GM23338 (cell line): ENCODE results near the gene DGKD. TPM values are rescaled to one million over a fixed set of nuclear protein-coding genes. Genes with fewer than 3 reads are reported as not detected.

ENCODE experiments used
- ATAC-seq: fragments of 200-7000 bp; cut with Tn5 transposase; 3 replicates; pipeline ENCODE4 v1.9.1; 2020
- DNase-seq: peaks from one replicate; pipeline ENCODE4 v3.0.0-alpha.2; 2015; ENCODE audit warnings: low spot score
- H2AFZ ChIP-seq: fragments of 200-600 bp; sonication (generic); 2 replicates; pipeline ENCODE4 v1.8.0; 2016; ENCODE audit warnings: antibody characterized with exemption, mild to moderate bottlenecking, moderate library complexity
- H3F3A ChIP-seq: fragments of 200-600 bp; sonication (generic); replicated peaks from 2 replicates; pipeline ENCODE4 v1.8.0; 2017; ENCODE audit warnings: antibody characterized with exemption, mixed run types, low read depth
- H3K27ac ChIP-seq: fragments of 200-600 bp; sonication (generic); 2 replicates; pipeline ENCODE4 v1.6.1; 2016; ENCODE audit warnings: low read depth
- H3K27me3 ChIP-seq: fragments of 200-600 bp; sonication (generic); 2 replicates; pipeline ENCODE4 v1.8.0; 2016; ENCODE audit warnings: mild to moderate bottlenecking, mixed run types, moderate library complexity; ENCODE audit not compliant: insufficient read depth
- H3K36me3 ChIP-seq: fragments of 200-600 bp; sonication (generic); 2 replicates; pipeline ENCODE4 v1.8.0; 2016; ENCODE audit warnings: mild to moderate bottlenecking; ENCODE audit not compliant: insufficient read depth
- H3K4me1 ChIP-seq: fragments of 200-600 bp; sonication (generic); 2 replicates; pipeline ENCODE4 v1.8.0; 2016; ENCODE audit warnings: mild to moderate bottlenecking, moderate library complexity; ENCODE audit not compliant: insufficient read depth
- H3K4me2 ChIP-seq: fragments of 200-600 bp; sonication (generic); 2 replicates; pipeline ENCODE4 v1.7.1; 2017; ENCODE audit warnings: mixed run types
- H3K4me3 ChIP-seq: fragments of 200-600 bp; sonication (generic); 2 replicates; pipeline ENCODE4 v1.6.1; 2016; ENCODE audit warnings: mixed run types
- H3K79me2 ChIP-seq: fragments of 200-600 bp; sonication (generic); replicated peaks from 2 replicates; pipeline ENCODE4 v1.8.0; 2017; ENCODE audit warnings: mild to moderate bottlenecking; ENCODE audit not compliant: insufficient read depth
- H3K9me2 ChIP-seq: fragments of 200-600 bp; sonication (generic); 2 replicates; pipeline ENCODE4 v1.8.0; 2017; ENCODE audit not compliant: insufficient read depth
- H4K20me1 ChIP-seq: fragments of 200-600 bp; sonication (generic); replicated peaks from 2 replicates; pipeline ENCODE4 v1.8.0; 2017; ENCODE audit warnings: mild to moderate bottlenecking; ENCODE audit not compliant: insufficient read depth
- H3K27ac Mint-ChIP-seq: 2 replicates; pipeline ENCODE4 v1.8.0; 2020; ENCODE audit warnings: inconsistent platforms, mild to moderate bottlenecking, moderate library complexity, mixed read lengths
- H3K27me3 Mint-ChIP-seq: 3 replicates; pipeline ENCODE4 v1.8.0; 2022; ENCODE audit warnings: low read depth, mild to moderate bottlenecking, moderate library complexity, mixed read lengths, inconsistent platforms; ENCODE audit not compliant: insufficient read depth, poor library complexity
- H3K36me3 Mint-ChIP-seq: 3 replicates; pipeline ENCODE4 v1.8.0; 2021; ENCODE audit warnings: low read depth, mild to moderate bottlenecking, inconsistent platforms, moderate library complexity, mixed read lengths
- H3K4me1 Mint-ChIP-seq: 3 replicates; pipeline ENCODE4 v1.8.0; 2020; ENCODE audit warnings: mild to moderate bottlenecking, inconsistent platforms, mixed read lengths
- H3K4me3 Mint-ChIP-seq: 3 replicates; pipeline ENCODE4 v1.8.0; 2021; ENCODE audit warnings: moderate library complexity, mild to moderate bottlenecking, inconsistent platforms, mixed read lengths
- H3K9me3 Mint-ChIP-seq: 3 replicates; pipeline ENCODE4 v1.8.0; 2020; ENCODE audit warnings: moderate library complexity, mild to moderate bottlenecking, inconsistent platforms, mixed read lengths
- CREB1 ChIP-seq: fragments of 250-450 bp; sonication (Bioruptor Pico); IDR thresholded peaks from 2 replicates; pipeline ENCODE4 v1.5.0; 2020; ENCODE audit warnings: low read depth, mild to moderate bottlenecking, moderate library complexity
- JUNB ChIP-seq: IDR thresholded peaks from one replicate; pipeline ENCODE4 v1.6.1; 2016; ENCODE audit warnings: antibody characterized with exemption; ENCODE audit not compliant: unreplicated experiment
- POLR2AphosphoS5 ChIP-seq: IDR thresholded peaks from 2 replicates; pipeline ENCODE4 v1.6.1; 2016; ENCODE audit warnings: antibody characterized with exemption, low read depth
- REST ChIP-seq: IDR thresholded peaks from one replicate; pipeline ENCODE4 v1.6.1; 2018; ENCODE audit warnings: antibody characterized with exemption; ENCODE audit not compliant: unreplicated experiment
- STAT1 ChIP-seq: IDR thresholded peaks from one replicate; pipeline ENCODE4 v1.6.1; 2016; ENCODE audit warnings: antibody characterized with exemption; ENCODE audit not compliant: unreplicated experiment
- polyA plus RNA-seq: library from polyadenylated mRNA; unstranded; fragments of >200 nt; fragmentation: Nextera tagmentation; extraction: Ambion mirVana; gene quantifications from 2 replicates; pipeline ENCODE4 v1.2.1, GENCODE V29; 2016
- total RNA-seq: library from RNA; depleted of rRNA; stranded (reverse); fragments of >200 nt; shearing (Covaris generic); gene quantifications from 2 replicates; pipeline ENCODE4 v1.2.3, GENCODE V29; 2014

DGKD gene
- total and polyA plus RNA-seq, 2 experiments from 2014 or later: 11.1 to 23.4 TPM

- Histone ChIP-seq H3K27ac (no peak overlapping the region), H2AFZ (no peak overlapping the region), H3F3A (no peaks in the 10 kb centered on the region), H3K36me3 (no peaks in the 10 kb centered on the region), H3K27me3 (no peaks in the 10 kb centered on the region), H4K20me1 (no peaks in the 10 kb centered on the region; the same call in 1 of the 2 replicates), H3K4me3 (no peak overlapping the region), H3K4me2 (no peak overlapping the region), H3K4me1 (no peaks in the 10 kb centered on the region), H3K79me2 (no peaks in the 10 kb centered on the region), H3K9me2 (0 out of 2 replicates have a peak, but pooled peaks cover 4% of the 10 kb centered on the region)
- Mint-ChIP-seq H3K9me3 (no peaks in the 10 kb centered on the region; the same call in 2 of the 3 replicates), H3K36me3 (peaks cover 6% of the 10 kb centered on the region; the same call in 2 of the 3 replicates), H3K27me3 (peaks cover 4% of the 10 kb centered on the region), H3K4me1 (no peaks in the 10 kb centered on the region), H3K27ac (no peak overlapping the region), H3K4me3 (no peak overlapping the region)
- TF ChIP-seq STAT1 (no peak), REST (no peak), CREB1 (CRISPR knock-in tag) (no peak)
- ATAC-seq: no peak
- DNase-seq: no peak
Measured at GRCh38 chr2:233436191-233436581, 81.9 kb downstream of the DGKD start.

- H3K4me1 ChIP-seq: no peaks in the 10 kb centered on the region
- peaks cover 6% of the 10 kb centered on the region; the same call in 2 of the 3 replicates for H3K36me3 Mint-ChIP-seq
- H3K27me3 Mint-ChIP-seq: peaks cover 6% of the 10 kb centered on the region
- H3K4me3 ChIP-seq: no peak overlapping the region
- DNase-seq (no peak), ATAC-seq (no peak)
- no peak for TF ChIP-seq JUNB
- TF ChIP-seq CREB1 (CRISPR knock-in tag): no peak
- H3K9me2 ChIP-seq: 0 out of 2 replicates have a peak, but pooled peaks cover 4% of the 10 kb centered on the region
- H3K4me2 ChIP-seq: no peak overlapping the region
- no peak overlapping the region for H3K27ac ChIP-seq
- H3K9me3 Mint-ChIP-seq: no peaks in the 10 kb centered on the region; the same call in 2 of the 3 replicates
- H3K4me3 Mint-ChIP-seq: no peak overlapping the region
- H3K4me1 Mint-ChIP-seq: no peaks in the 10 kb centered on the region
- no peak overlapping the region for H3K27ac Mint-ChIP-seq
- H3K79me2 ChIP-seq: no peaks in the 10 kb centered on the region
- no peaks in the 10 kb centered on the region; the same call in 1 of the 2 replicates for H4K20me1 ChIP-seq
- H3K36me3 ChIP-seq: no peaks in the 10 kb centered on the region
- no peaks in the 10 kb centered on the region for H3K27me3 ChIP-seq
- no peaks in the 10 kb centered on the region for H3F3A ChIP-seq
- H2AFZ ChIP-seq: no peak overlapping the region
Measured at GRCh38 chr2:233436691-233437438, 82.6 kb downstream of the DGKD start.

DNA sequence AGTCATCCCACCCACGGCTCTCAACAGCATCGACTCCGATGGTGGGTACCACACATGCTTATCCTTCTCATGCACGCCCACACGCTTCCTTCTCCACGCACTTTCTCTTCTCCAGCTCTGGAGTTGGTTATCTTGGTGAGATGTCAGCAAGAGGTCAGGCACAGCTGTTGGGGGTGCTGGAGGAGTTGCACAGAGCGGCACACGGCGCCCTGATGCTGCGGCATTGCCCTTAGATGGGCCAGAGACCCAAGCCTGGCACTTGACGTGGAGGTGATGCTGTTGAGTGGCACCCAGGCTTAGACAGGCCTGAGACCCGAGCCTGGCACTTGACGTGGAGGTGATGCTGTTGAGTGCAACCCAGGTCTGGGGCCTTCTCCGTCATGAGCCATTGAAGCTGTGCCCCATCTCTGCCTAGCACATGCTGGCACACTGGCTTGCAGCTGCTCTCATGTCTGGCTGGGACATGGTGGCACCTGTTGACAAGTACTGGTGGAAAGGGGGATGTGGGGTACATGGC is 83.2 kb downstream of the DGKD start:
- H3K27ac Mint-ChIP-seq: no peak overlapping the region
- no peak for ATAC-seq
- H2AFZ ChIP-seq: no peak overlapping the region
- H3F3A ChIP-seq: no peaks in the 10 kb centered on the region
- no peaks in the 10 kb centered on the region for H3K36me3 ChIP-seq
- H4K20me1 ChIP-seq: no peaks in the 10 kb centered on the region; the same call in 1 of the 2 replicates
- no peaks in the 10 kb centered on the region for H3K4me1 ChIP-seq
- no peaks in the 10 kb centered on the region for H3K79me2 ChIP-seq
- H3K27ac ChIP-seq: no peak overlapping the region
- peaks cover 7% of the 10 kb centered on the region for H3K27me3 Mint-ChIP-seq
- H3K4me3 Mint-ChIP-seq: no peak overlapping the region
- no peaks in the 10 kb centered on the region; the same call in 2 of the 3 replicates for H3K9me3 Mint-ChIP-seq
- H3K4me1 Mint-ChIP-seq: no peaks in the 10 kb centered on the region
- 0 out of 2 replicates have a peak, but pooled peaks cover 4% of the 10 kb centered on the region for H3K9me2 ChIP-seq
- H3K4me3 ChIP-seq: no peak overlapping the region
- H3K36me3 Mint-ChIP-seq: peaks cover 6% of the 10 kb centered on the region; the same call in 2 of the 3 replicates
- no peak overlapping the region for H3K4me2 ChIP-seq
- H3K27me3 ChIP-seq: no peaks in the 10 kb centered on the region
- no peak for DNase-seq
- TF ChIP-seq POLR2AphosphoS5: no peak
